ENCODE results near the gene PLAAT4. TPM values are rescaled to one million over a fixed set of nuclear protein-coding genes. Genes with fewer than 3 reads are reported as not detected.

The PLAAT4 gene
- total and polyA plus RNA-seq, 8 donors: 3.3 to 32.4 (median 9.6) TPM

GRCh38 chr11:63583357-63583677 is 46.7 kb downstream of the PLAAT4 start:
- no peak for TF ChIP-seq CTCF (IDR thresholded peaks at IDR 0.05)

GRCh38 chr11:63586451-63587166 is 50.0 kb downstream of the PLAAT4 start:
- H3K27ac ChIP-seq: no peak overlapping the region
- 72 to 78% methylated on average over 6 of the region's 6 CpGs for WGBS, 2 donors
- H3K27me3 ChIP-seq: no peaks in the 10 kb centered on the region
- H3K36me3 ChIP-seq: no peaks in the 10 kb centered on the region
- ATAC-seq: peak in 1 of 4 donors; percentile 52
- no peak for FAIRE-seq
- no peak overlapping the region for H3K4me3 ChIP-seq
- peaks cover 0 to 11% (median 6%) of the 10 kb centered on the region in 3 donors for H3K4me1 ChIP-seq
- no peak for DNase-seq
- intact Hi-C loops (cut with DNase I): loop anchor here in 1 of 3 donors (10.0 kb wide), 1 partner anchor 58 kb away; no protein-coding TSS in a partner anchor
- H3K9me3 ChIP-seq: no peaks in the 10 kb centered on the region
- TF ChIP-seq CTCF (IDR thresholded peaks at IDR 0.05): no peak

More at GRCh38 chr11:63583357-63583677, 46.7 kb downstream of the PLAAT4 start:
- Histone ChIP-seq H3K4me3 (no peak overlapping the region), H3K27me3 (no peaks in the 10 kb centered on the region), H3K9me3 (no peaks in the 10 kb centered on the region), H3K36me3 (no peaks in the 10 kb centered on the region), H3K4me1 (peaks cover 0 to 11% (median 6%) of the 10 kb centered on the region in 3 donors), H3K27ac (peak overlapping the region in 2 of 4 donors; percentile 5 to 42)
- intact Hi-C loops (cut with DNase I): loop anchor here in 1 of 3 donors (10.0 kb wide), 1 partner anchor 61 kb away; no protein-coding TSS in a partner anchor
- ATAC-seq (peak in 3 of 4 donors; percentile 34 to 78 (median 76)), DNase-seq (no peak), FAIRE-seq (no peak)

GRCh38 chr11:63589000-63589399 is 52.4 kb downstream of the PLAAT4 start:
- DNase-seq (no peak), ATAC-seq (no peak), FAIRE-seq (no peak)
- peaks cover 0 to 3% (median 0%) of the 10 kb centered on the region in 3 donors for H3K36me3 ChIP-seq
- H3K4me1 ChIP-seq: peaks cover 0 to 6% (median 0%) of the 10 kb centered on the region in 3 donors
- H3K4me3 ChIP-seq: no peak overlapping the region
- 56 to 64% methylated on average over 3 of the region's 3 CpGs for WGBS, 2 donors
- H3K27me3 ChIP-seq: no peaks in the 10 kb centered on the region
- H3K9me3 ChIP-seq: no peaks in the 10 kb centered on the region
- TF ChIP-seq CTCF (IDR thresholded peaks at IDR 0.05): no peak
- H3K27ac ChIP-seq: no peak overlapping the region
- intact Hi-C loops (cut with DNase I): loop anchor here in 1 of 3 donors (10.0 kb wide), 1 partner anchor 56 kb away; no protein-coding TSS in a partner anchor

- no peak for FAIRE-seq
- H3K27me3 ChIP-seq: no peaks in the 10 kb centered on the region
Measured at GRCh38 chr11:63590024-63590788, 53.6 kb downstream of the PLAAT4 start.

More at GRCh38 chr11:63590024-63590788, 53.6 kb downstream of the PLAAT4 start:
- Histone ChIP-seq H3K36me3 (peaks cover 0 to 3% (median 0%) of the 10 kb centered on the region in 3 donors), H3K4me1 (peaks cover 0 to 6% (median 0%) of the 10 kb centered on the region in 3 donors), H3K4me3 (no peak overlapping the region), H3K27ac (no peak overlapping the region), H3K9me3 (no peaks in the 10 kb centered on the region)
- ATAC-seq (no peak), DNase-seq (no peak)
- WGBS, 2 donors: 91 to 92% methylated on average over 18 of the region's 18 CpGs
- TF ChIP-seq CTCF (IDR thresholded peaks at IDR 0.05): no peak
- intact Hi-C loops (cut with DNase I): no loop called here

All from pancreas (tissue), 10 donors.